Stomach (tissue), 4 donors: Measurements from ENCODE around the gene PLA2G12A.

Experiments used
- POLR2A ChIP-seq, 4 donors: fragments of 450-650 bp; IDR thresholded peaks; one replicate each; pipeline ENCODE4 v1.6.1; 2016; ENCODE audit warnings: antibody characterized with exemption in 4 of 4, control low read depth in 2 of 4, mild to moderate bottlenecking in 1 of 4, moderate library complexity in 1 of 4
- TF ChIP-seq, protein P1 (sequence below), 7 experiments: fragments of 450-650 bp in 4 of 7; fragments of 200-600 bp in 3 of 7; sonication (generic) in 3 of 7; IDR thresholded peaks; one replicate each; pipeline ENCODE4 v1.5.1; 2016 to 2019; ENCODE audit warnings: antibody characterized with exemption in 7 of 7, control low read depth in 2 of 7, mild to moderate bottlenecking in 1 of 7

DNA sequence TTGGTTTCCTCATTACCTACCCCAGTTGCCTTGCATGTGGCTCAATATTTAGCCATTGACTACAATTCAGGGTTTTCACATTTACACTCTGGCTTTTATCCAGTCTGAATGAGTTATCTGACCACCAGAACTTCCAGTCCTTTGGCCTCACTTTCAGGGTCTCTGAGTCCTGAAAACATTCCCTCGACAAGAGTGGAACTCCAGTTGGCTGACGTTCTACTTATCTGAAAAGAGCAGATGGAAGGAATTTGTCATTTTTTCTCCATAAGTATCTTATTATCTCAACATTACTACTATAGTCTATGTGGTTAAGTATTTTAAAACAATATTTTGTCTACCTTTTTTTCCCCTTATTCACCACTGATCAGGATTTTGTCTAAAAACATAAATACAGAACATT, 21.4 kb downstream of the PLA2G12A start:
- TF ChIP-seq, protein P1, sequence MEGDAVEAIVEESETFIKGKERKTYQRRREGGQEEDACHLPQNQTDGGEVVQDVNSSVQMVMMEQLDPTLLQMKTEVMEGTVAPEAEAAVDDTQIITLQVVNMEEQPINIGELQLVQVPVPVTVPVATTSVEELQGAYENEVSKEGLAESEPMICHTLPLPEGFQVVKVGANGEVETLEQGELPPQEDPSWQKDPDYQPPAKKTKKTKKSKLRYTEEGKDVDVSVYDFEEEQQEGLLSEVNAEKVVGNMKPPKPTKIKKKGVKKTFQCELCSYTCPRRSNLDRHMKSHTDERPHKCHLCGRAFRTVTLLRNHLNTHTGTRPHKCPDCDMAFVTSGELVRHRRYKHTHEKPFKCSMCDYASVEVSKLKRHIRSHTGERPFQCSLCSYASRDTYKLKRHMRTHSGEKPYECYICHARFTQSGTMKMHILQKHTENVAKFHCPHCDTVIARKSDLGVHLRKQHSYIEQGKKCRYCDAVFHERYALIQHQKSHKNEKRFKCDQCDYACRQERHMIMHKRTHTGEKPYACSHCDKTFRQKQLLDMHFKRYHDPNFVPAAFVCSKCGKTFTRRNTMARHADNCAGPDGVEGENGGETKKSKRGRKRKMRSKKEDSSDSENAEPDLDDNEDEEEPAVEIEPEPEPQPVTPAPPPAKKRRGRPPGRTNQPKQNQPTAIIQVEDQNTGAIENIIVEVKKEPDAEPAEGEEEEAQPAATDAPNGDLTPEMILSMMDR (IDR thresholded peaks at IDR 0.05): no peak
- TF ChIP-seq POLR2A (IDR thresholded peaks at IDR 0.05): no peak
